WTC11 (cell line): Measurements from ENCODE around the gene AGPAT3.

Experiments used
- CBFB ChIP-seq: sonication (generic); formaldehyde crosslinking; IDR thresholded peaks from 2 replicates; pipeline ENCODE4 v1.8.1; 2022; ENCODE audit warnings: mild to moderate bottlenecking, low read depth, missing genetic modification reagents
- CREB1 ChIP-seq: sonication (generic); formaldehyde crosslinking; IDR thresholded peaks from 2 replicates; pipeline ENCODE4 v1.8.0; 2023; ENCODE audit warnings: mild to moderate bottlenecking, missing genetic modification reagents
- ETV6 ChIP-seq: sonication (generic); formaldehyde crosslinking; IDR thresholded peaks from 2 replicates; pipeline ENCODE4 v1.8.1; 2022; ENCODE audit warnings: mild to moderate bottlenecking, missing genetic modification reagents
- JAZF1 ChIP-seq: fragments of 250-450 bp; sonication (Bioruptor Pico); IDR thresholded peaks from 2 replicates; pipeline ENCODE4 v1.9.0; 2021; ENCODE audit warnings: moderate library complexity, mild to moderate bottlenecking, inconsistent platforms
- NFYB ChIP-seq: sonication (generic); formaldehyde crosslinking; conservative IDR thresholded peaks from 2 replicates; pipeline ENCODE4 v1.8.0; 2022; ENCODE audit warnings: low read depth, missing genetic modification reagents
- SP1 ChIP-seq: sonication (generic); formaldehyde crosslinking; conservative IDR thresholded peaks from 2 replicates; pipeline ENCODE4 v1.8.1; 2022; ENCODE audit warnings: missing genetic modification reagents
- TEAD4 ChIP-seq: sonication (generic); formaldehyde crosslinking; IDR thresholded peaks from 2 replicates; pipeline ENCODE4 v1.8.0; 2022; ENCODE audit warnings: mild to moderate bottlenecking, missing genetic modification reagents
- TP53 ChIP-seq: sonication (generic); formaldehyde crosslinking; IDR thresholded peaks from 2 replicates; pipeline ENCODE4 v1.8.1; 2023; ENCODE audit warnings: mild to moderate bottlenecking, missing genetic modification reagents
- ZNF671 ChIP-seq: fragments of 250-450 bp; sonication (Bioruptor Pico); IDR thresholded peaks from 2 replicates; pipeline ENCODE4 v1.8.0; 2021; ENCODE audit warnings: mild to moderate bottlenecking
- TF ChIP-seq, protein P1 (sequence below): sonication (generic); formaldehyde crosslinking; conservative IDR thresholded peaks from 2 replicates; pipeline ENCODE4 v1.8.1; 2022; ENCODE audit warnings: mild to moderate bottlenecking, missing genetic modification reagents
- TF ChIP-seq, protein P2 (sequence below): fragments of 200-600 bp; IDR thresholded peaks from 2 replicates; pipeline ENCODE4 v1.8.0; 2022; ENCODE audit warnings: antibody characterized with exemption
- TF ChIP-seq, protein P3 (sequence below): sonication (generic); formaldehyde crosslinking; IDR thresholded peaks from 2 replicates; pipeline ENCODE4 v1.8.1; 2023; ENCODE audit warnings: mild to moderate bottlenecking, missing genetic modification reagents, moderate library complexity
- TF ChIP-seq, protein P4 (sequence below): sonication (generic); formaldehyde crosslinking; IDR thresholded peaks from 2 replicates; pipeline ENCODE4 v1.8.0; 2022; ENCODE audit warnings: mild to moderate bottlenecking, missing genetic modification reagents

GRCh38 chr21:43904331-43904781 lies 39.3 kb downstream of the AGPAT3 start:
- TF ChIP-seq, protein P1, sequence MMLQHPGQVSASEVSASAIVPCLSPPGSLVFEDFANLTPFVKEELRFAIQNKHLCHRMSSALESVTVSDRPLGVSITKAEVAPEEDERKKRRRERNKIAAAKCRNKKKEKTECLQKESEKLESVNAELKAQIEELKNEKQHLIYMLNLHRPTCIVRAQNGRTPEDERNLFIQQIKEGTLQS (CRISPR knock-in tag): no peak
- TF ChIP-seq, protein P2, sequence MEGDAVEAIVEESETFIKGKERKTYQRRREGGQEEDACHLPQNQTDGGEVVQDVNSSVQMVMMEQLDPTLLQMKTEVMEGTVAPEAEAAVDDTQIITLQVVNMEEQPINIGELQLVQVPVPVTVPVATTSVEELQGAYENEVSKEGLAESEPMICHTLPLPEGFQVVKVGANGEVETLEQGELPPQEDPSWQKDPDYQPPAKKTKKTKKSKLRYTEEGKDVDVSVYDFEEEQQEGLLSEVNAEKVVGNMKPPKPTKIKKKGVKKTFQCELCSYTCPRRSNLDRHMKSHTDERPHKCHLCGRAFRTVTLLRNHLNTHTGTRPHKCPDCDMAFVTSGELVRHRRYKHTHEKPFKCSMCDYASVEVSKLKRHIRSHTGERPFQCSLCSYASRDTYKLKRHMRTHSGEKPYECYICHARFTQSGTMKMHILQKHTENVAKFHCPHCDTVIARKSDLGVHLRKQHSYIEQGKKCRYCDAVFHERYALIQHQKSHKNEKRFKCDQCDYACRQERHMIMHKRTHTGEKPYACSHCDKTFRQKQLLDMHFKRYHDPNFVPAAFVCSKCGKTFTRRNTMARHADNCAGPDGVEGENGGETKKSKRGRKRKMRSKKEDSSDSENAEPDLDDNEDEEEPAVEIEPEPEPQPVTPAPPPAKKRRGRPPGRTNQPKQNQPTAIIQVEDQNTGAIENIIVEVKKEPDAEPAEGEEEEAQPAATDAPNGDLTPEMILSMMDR: no peak
- TF ChIP-seq NFYB (CRISPR knock-in tag) (no peak), CREB1 (CRISPR knock-in tag) (no peak), TP53 (CRISPR knock-in tag) (no peak), JAZF1 (CRISPR knock-in tag) (no peak), ETV6 (CRISPR knock-in tag) (no peak), ZNF671 (CRISPR knock-in tag) (no peak), TEAD4 (CRISPR knock-in tag) (no peak), SP1 (CRISPR knock-in tag) (no peak), CBFB (no peak)
- TF ChIP-seq, protein P3, sequence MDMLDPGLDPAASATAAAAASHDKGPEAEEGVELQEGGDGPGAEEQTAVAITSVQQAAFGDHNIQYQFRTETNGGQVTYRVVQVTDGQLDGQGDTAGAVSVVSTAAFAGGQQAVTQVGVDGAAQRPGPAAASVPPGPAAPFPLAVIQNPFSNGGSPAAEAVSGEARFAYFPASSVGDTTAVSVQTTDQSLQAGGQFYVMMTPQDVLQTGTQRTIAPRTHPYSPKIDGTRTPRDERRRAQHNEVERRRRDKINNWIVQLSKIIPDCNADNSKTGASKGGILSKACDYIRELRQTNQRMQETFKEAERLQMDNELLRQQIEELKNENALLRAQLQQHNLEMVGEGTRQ: no peak
- TF ChIP-seq, protein P4, sequence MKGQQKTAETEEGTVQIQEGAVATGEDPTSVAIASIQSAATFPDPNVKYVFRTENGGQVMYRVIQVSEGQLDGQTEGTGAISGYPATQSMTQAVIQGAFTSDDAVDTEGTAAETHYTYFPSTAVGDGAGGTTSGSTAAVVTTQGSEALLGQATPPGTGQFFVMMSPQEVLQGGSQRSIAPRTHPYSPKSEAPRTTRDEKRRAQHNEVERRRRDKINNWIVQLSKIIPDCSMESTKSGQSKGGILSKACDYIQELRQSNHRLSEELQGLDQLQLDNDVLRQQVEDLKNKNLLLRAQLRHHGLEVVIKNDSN (CRISPR knock-in tag): no peak
